ENCODE data around the gene CAMKMT. TPM values are rescaled to one million over a fixed set of nuclear protein-coding genes. Genes with fewer than 3 reads are reported as not detected.

Gene CAMKMT
- total RNA-seq, 3 donors from 2014 or later: 6.4 to 11.8 (median 10.5) TPM

GRCh38 chr2:44441200-44441599 lies 79.5 kb downstream of the CAMKMT start:
- no peak overlapping the region for H3K27ac ChIP-seq
- no peak overlapping the region for H3K4me3 ChIP-seq
- TF ChIP-seq CTCF (IDR thresholded peaks at IDR 0.05) (no peak), POLR2A (IDR thresholded peaks at IDR 0.05) (no peak), POLR2AphosphoS5 (IDR thresholded peaks at IDR 0.05) (no peak)
- H3K9me3 ChIP-seq: no peaks in the 10 kb centered on the region
- no peaks in the 10 kb centered on the region for H3K27me3 ChIP-seq
- intact Hi-C loops (cut with DNase I; ENCODE audit: low total_unique reads): no loop called here
- DNase-seq (ENCODE audit: low spot score in 2 of 2): no peak
- no peaks in the 10 kb centered on the region for H3K4me1 ChIP-seq
- no peaks in the 10 kb centered on the region for H3K36me3 ChIP-seq

- intact Hi-C loops (cut with DNase I; ENCODE audit: low total_unique reads): no loop called here
- Histone ChIP-seq H3K27me3 (no peaks in the 10 kb centered on the region), H3K4me3 (no peak overlapping the region), H3K9me3 (no peaks in the 10 kb centered on the region), H3K27ac (no peak overlapping the region), H3K4me1 (no peaks in the 10 kb centered on the region), H3K36me3 (no peaks in the 10 kb centered on the region)
- DNase-seq (ENCODE audit: low spot score in 2 of 2): no peak
- TF ChIP-seq POLR2A (IDR thresholded peaks at IDR 0.05) (no peak), POLR2AphosphoS5 (IDR thresholded peaks at IDR 0.05) (no peak), CTCF (IDR thresholded peaks at IDR 0.05) (no peak)
Observed at GRCh38 chr2:44442019-44442418, 80.3 kb downstream of the CAMKMT start.

- no peaks in the 10 kb centered on the region for H3K9me3 ChIP-seq
- no peaks in the 10 kb centered on the region for H3K4me1 ChIP-seq
- H3K27me3 ChIP-seq: no peaks in the 10 kb centered on the region
- no peaks in the 10 kb centered on the region for H3K36me3 ChIP-seq
- no peak overlapping the region for H3K27ac ChIP-seq
- TF ChIP-seq POLR2AphosphoS5 (IDR thresholded peaks at IDR 0.05): no peak
- no peak overlapping the region for H3K4me3 ChIP-seq
- intact Hi-C loops (cut with DNase I; ENCODE audit: low total_unique reads): no loop called here
- DNase-seq (ENCODE audit: low spot score in 2 of 2): no peak
Observed at GRCh38 chr2:44443517-44443916, 81.8 kb downstream of the CAMKMT start.

GRCh38 chr2:44444881-44445280 lies 83.1 kb downstream of the CAMKMT start:
- Histone ChIP-seq H3K27ac (no peak overlapping the region), H3K4me1 (no peaks in the 10 kb centered on the region), H3K9me3 (no peaks in the 10 kb centered on the region), H3K36me3 (no peaks in the 10 kb centered on the region), H3K27me3 (no peaks in the 10 kb centered on the region), H3K4me3 (no peak overlapping the region)
- intact Hi-C loops (cut with DNase I; ENCODE audit: low total_unique reads): no loop called here
- DNase-seq (ENCODE audit: low spot score in 2 of 2): no peak
- TF ChIP-seq POLR2AphosphoS5 (IDR thresholded peaks at IDR 0.05) (no peak), CTCF (IDR thresholded peaks at IDR 0.05) (no peak), POLR2A (IDR thresholded peaks at IDR 0.05) (no peak)

GRCh38 chr2:44448860-44449527 lies 87.2 kb downstream of the CAMKMT start:
- H3K36me3 ChIP-seq: no peaks in the 10 kb centered on the region
- no peak overlapping the region for H3K27ac ChIP-seq
- TF ChIP-seq POLR2A (IDR thresholded peaks at IDR 0.05) (no peak), POLR2AphosphoS5 (IDR thresholded peaks at IDR 0.05) (no peak), CTCF (IDR thresholded peaks at IDR 0.05) (no peak)
- H3K4me1 ChIP-seq: no peaks in the 10 kb centered on the region
- H3K27me3 ChIP-seq: no peaks in the 10 kb centered on the region
- no peak for DNase-seq (ENCODE audit: low spot score in 2 of 2)
- intact Hi-C loops (cut with DNase I; ENCODE audit: low total_unique reads): no loop called here
- H3K9me3 ChIP-seq: no peaks in the 10 kb centered on the region
- H3K4me3 ChIP-seq: no peak overlapping the region
